Neural cell (in vitro differentiated cells): Measurements from ENCODE around the gene GJA3.

ENCODE experiments used
- CTCF ChIP-seq: fragments of 450-650 bp; IDR thresholded peaks from 2 replicates; pipeline ENCODE4 v1.5.1; 2014; ENCODE audit warnings: antibody characterized with exemption, mild to moderate bottlenecking, moderate library complexity; ENCODE audit not compliant: poor library complexity, severe bottlenecking
- EZH2 ChIP-seq: fragments of 200-600, 300-800 bp; shearing (Covaris generic), sonication (generic); IDR thresholded peaks from 2 replicates; pipeline ENCODE4 v1.6.1; 2014; ENCODE audit warnings: antibody characterized with exemption, low read length, borderline replicate concordance, mild to moderate bottlenecking; ENCODE audit not compliant: insufficient read depth, poor library complexity, severe bottlenecking
- POLR2AphosphoS5 ChIP-seq: IDR thresholded peaks from 2 replicates; pipeline ENCODE4 v1.6.1; 2012
- SMC3 ChIP-seq: fragments of 450-650 bp; conservative IDR thresholded peaks from 2 replicates; pipeline ENCODE4 v1.6.1; 2014; ENCODE audit warnings: antibody characterized with exemption, mild to moderate bottlenecking, moderate library complexity; ENCODE audit not compliant: poor library complexity
- TAF1 ChIP-seq: IDR thresholded peaks from 2 replicates; pipeline ENCODE4 v1.6.1; 2012; ENCODE audit warnings: low read depth

GRCh38 chr13:20175406-20175794 is 14.5 kb upstream of the GJA3 start:
- TF ChIP-seq EZH2 (no peak), TAF1 (no peak), CTCF (no peak), POLR2AphosphoS5 (no peak), SMC3 (no peak)
